ENCODE measurements around the gene BCL2L2. TPM values are rescaled to one million over a fixed set of nuclear protein-coding genes. Genes with fewer than 3 reads are reported as not detected.

The BCL2L2 gene
- total and polyA plus RNA-seq, 12 donors, result 16.8 to 54.6 (median 40.4) TPM

DNA sequence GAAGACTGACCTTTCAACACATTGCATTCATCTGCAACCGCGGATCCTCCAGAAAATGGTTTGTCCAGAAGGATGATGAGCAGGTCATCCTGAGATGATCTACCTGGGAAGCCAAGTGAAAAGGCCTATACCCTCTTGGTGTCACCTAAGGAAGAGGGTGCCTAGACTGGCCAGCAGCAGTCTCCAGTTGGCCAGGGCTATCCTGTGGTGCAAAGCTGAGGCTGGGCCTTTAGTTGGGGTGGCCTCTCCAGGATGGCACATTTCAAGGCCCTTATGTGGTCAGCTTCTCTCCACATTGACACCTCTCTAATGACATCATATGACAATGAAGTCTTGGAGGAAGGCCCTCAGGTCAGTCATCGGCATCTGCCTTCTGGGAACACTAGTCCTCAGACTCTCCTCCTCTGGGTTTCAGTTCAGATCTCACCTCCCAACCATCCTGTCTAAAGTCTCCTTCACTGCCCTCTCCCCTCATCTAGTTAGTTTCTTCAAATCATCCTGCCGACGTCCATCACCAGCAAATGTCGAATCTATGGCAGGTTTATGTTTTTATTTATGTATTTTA lies 49.3 kb downstream of the BCL2L2 start:
- no peak for TF ChIP-seq POLR2A (IDR thresholded peaks at IDR 0.05)
- TF ChIP-seq, protein P1, sequence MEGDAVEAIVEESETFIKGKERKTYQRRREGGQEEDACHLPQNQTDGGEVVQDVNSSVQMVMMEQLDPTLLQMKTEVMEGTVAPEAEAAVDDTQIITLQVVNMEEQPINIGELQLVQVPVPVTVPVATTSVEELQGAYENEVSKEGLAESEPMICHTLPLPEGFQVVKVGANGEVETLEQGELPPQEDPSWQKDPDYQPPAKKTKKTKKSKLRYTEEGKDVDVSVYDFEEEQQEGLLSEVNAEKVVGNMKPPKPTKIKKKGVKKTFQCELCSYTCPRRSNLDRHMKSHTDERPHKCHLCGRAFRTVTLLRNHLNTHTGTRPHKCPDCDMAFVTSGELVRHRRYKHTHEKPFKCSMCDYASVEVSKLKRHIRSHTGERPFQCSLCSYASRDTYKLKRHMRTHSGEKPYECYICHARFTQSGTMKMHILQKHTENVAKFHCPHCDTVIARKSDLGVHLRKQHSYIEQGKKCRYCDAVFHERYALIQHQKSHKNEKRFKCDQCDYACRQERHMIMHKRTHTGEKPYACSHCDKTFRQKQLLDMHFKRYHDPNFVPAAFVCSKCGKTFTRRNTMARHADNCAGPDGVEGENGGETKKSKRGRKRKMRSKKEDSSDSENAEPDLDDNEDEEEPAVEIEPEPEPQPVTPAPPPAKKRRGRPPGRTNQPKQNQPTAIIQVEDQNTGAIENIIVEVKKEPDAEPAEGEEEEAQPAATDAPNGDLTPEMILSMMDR (IDR thresholded peaks at IDR 0.05), result no peak
- Histone ChIP-seq H3K4me3 (no peak overlapping the region), H3K9me3 (replicated peaks in 1 of 3) (no peaks in the 10 kb centered on the region), H3K27ac (no peak overlapping the region), H3K4me1 (replicated peaks in 1 of 2) (peaks cover 5 to 14% of the 10 kb centered on the region in 2 donors), H3K36me3 (replicated peaks in 1 of 2) (no peaks in the 10 kb centered on the region), H3K27me3 (peaks cover 11% of the 10 kb centered on the region)
- intact Hi-C loops (cut with DNase I), result no loop called here
- DNase-seq, result peak in 1 of 7 donors; percentile 42
- 82 to 86% (median 86%) methylated on average over 6 of the region's 6 CpGs for WGBS, 4 donors

DNA sequence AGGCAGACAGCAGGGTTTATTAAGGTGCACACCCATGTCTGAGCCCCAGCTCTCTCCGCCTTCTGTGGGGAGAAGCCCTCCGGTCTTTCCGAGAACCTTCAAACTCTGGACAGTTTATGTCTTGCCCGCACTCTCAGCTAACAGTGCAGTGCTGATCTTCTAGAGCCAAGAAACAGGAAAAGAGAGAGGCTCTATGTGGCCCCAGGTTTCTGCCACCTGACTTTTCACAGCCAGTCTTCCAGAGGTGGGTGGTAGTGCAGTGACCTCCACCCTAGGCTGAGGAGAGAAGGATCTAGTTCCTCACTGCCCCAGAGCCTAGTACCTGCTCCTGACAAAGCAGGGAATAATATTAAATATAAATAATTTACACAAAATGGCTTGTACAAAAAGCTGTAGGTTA lies 50.0 kb downstream of the BCL2L2 start:
- 79 to 94% (median 89%) methylated on average over 4 of the region's 4 CpGs for WGBS, 4 donors
- H3K27me3 ChIP-seq, result peaks cover 8% of the 10 kb centered on the region

DNA sequence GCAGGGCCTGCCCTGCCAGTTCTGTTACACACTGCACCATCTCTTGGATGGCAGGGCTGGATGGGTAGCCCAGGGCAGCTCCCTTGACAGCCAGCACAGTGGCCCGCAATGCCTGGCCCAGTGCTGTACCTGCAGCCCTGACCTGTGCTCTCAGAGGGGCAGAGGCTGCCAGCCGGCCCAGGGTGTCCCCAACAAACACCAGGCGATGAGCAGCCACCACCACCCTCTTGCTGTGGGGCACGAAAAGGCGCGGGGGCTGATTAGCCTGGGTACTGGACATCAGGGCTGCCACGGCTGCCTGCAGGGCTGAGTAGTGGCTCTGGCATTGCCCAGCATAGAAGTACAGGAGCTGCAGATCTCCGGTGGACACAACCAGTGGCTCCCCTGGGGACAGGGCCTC lies 50.6 kb downstream of the BCL2L2 start:
- no peak overlapping the region for H3K4me3 ChIP-seq
- peaks cover 4% of the 10 kb centered on the region for H3K27me3 ChIP-seq
- no peak overlapping the region for H3K27ac ChIP-seq
- peaks cover 0 to 7% of the 10 kb centered on the region in 2 donors for H3K4me1 ChIP-seq (replicated peaks in 1 of 2)
- TF ChIP-seq, protein P1 (IDR thresholded peaks at IDR 0.05), result no peak
- no peak for TF ChIP-seq POLR2A (IDR thresholded peaks at IDR 0.05)
- DNase-seq, result peak in 1 of 7 donors; percentile 44
- no peaks in the 10 kb centered on the region for H3K36me3 ChIP-seq (replicated peaks in 1 of 2)
- 74 to 90% (median 85%) methylated on average over 7 to 8 of the region's 8 CpGs for WGBS, 4 donors
- intact Hi-C loops (cut with DNase I), result no loop called here
- no peaks in the 10 kb centered on the region for H3K9me3 ChIP-seq (replicated peaks in 1 of 3)

More for the DNA sequence above, 50.0 kb downstream of the BCL2L2 start:
- Histone ChIP-seq H3K9me3 (replicated peaks in 1 of 3) (no peaks in the 10 kb centered on the region), H3K4me1 (replicated peaks in 1 of 2) (peaks cover 5 to 13% of the 10 kb centered on the region in 2 donors), H3K27ac (no peak overlapping the region), H3K36me3 (replicated peaks in 1 of 2) (no peaks in the 10 kb centered on the region), H3K4me3 (no peak overlapping the region)
- TF ChIP-seq, protein P1 (IDR thresholded peaks at IDR 0.05), result no peak
- no peak for TF ChIP-seq POLR2A (IDR thresholded peaks at IDR 0.05)
- peak in 1 of 7 donors; percentile 30 for DNase-seq
- intact Hi-C loops (cut with DNase I), result no loop called here

DNA sequence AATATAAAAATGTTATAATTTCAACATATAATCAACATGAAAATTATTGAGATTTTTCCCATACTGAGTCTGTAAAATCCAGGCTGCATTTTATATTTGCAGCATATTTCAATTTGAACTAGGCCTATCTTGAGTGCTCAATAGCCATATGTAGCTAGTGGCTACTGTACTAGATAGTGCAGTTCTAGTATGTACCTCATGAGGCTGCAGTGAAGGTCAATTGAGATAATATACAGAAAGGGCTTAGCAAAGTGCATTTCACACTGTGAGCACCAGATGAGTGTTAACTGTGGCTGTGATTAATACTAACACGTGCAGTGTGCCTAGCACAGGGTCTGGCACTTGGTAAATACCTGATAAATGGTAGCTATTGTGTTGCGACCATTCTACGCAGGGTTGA lies 51.4 kb downstream of the BCL2L2 start:
- Histone ChIP-seq H3K36me3 (replicated peaks in 1 of 2) (no peaks in the 10 kb centered on the region), H3K4me3 (no peak overlapping the region), H3K27me3 (peaks cover 4% of the 10 kb centered on the region), H3K27ac (no peak overlapping the region), H3K4me1 (replicated peaks in 1 of 2) (no peaks in the 10 kb centered on the region), H3K9me3 (replicated peaks in 1 of 3) (no peaks in the 10 kb centered on the region)
- intact Hi-C loops (cut with DNase I), result no loop called here
- 74 to 84% (median 80%) methylated on average over 3 of the region's 3 CpGs for WGBS, 4 donors
- DNase-seq, result peak in 1 of 7 donors; percentile 37
- TF ChIP-seq, protein P1 (IDR thresholded peaks at IDR 0.05), result no peak
- no peak for TF ChIP-seq POLR2A (IDR thresholded peaks at IDR 0.05)
